NCI-H345 treated with DMSO at 0.1 percent for 48 hours (cell line): ENCODE results near the gene NR6A1.

ENCODE experiments used
- DNase-seq: peaks from one replicate; lab custom pipeline; 2025; ENCODE audit not compliant: unreplicated experiment; lab: John Stamatoyannopoulos, UW

The NR6A1 gene

DNA sequence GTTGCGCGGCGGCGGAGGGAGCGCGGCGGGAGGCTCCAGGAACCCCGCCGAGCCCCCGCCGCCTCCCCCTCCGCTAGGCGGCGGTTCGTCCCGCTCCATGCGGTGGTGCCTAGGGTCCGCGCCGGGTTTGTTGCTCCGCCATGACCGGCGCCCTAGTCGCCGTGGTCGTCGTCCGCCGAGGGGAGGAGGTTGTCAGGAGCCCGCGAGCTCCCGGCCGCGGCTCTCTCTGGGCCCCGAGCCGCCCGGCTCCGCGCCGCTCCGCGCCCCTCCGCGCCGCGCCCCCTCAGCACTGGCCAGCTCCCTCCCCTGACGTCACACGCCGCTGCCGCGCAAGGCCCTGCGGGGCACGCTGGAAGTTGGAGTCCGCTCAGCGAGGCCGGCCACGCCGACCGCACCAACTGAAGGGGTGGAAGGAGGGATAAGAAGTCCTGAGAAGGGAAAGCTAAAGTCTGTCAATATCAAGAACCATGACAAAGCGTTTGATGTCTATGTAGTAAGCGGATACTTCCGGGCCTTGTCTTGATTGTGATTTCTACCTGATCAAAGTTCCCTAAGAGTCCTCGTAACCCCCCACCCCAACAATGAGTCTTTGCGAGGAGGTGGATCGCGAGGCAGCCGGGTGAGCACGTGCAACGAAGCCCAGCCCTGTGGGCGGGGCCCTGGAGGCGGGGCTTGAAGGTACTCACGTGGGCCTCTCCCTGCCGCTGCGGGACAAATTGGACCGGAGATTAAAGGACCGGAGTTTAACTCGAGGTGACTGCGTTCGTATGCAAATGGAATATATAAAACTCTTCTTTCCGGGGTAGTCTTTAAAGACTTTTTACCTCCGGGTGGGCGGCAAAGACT, at the start of gene NR6A1:
NR6A1 (minus strand) TSS at position 291 of the 846 bp plus-strand sequence.
- peak; percentile 98 for DNase-seq

DNA sequence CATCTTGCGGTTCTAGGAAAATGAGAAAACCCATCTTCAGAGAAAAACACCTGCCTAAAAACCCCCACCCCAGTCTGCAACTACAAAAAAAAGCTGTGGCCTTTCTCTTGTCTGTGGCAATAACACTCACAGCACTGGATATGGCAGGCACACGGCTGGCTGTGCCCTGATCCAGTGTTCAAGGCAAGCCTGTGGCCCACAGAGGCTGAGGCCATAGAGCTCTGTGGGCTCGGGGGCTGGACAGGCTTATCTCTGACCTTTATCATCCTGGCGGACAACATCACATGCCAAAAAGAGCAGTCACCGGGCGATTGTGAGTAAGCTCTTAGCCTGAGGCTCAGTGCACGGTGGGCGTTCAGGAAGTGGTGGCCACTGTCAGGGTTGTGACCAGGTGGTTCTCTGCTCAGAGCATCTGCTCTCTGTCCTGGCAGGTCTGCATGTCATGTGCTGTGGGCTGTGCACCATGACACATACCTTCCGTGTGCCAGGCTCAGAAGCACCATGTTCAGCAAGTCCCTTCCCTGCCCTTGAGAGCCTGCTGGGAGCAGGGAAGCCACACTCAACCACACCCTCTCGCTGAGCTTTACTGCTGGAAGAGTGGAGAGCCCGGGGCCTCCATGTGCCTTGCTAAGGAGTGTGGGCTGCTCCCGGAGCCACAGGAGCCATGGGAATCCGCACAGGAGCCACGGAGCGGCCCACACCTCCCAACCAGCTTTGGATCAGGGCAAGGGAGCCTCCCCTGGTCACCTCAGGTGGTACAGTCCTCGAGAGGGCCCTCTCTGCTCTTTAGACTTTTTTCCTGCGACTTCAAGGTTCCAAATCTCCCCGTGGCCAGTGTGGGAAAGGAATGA, 47.5 kb upstream of the NR6A1 start:
- no peak for DNase-seq

DNA sequence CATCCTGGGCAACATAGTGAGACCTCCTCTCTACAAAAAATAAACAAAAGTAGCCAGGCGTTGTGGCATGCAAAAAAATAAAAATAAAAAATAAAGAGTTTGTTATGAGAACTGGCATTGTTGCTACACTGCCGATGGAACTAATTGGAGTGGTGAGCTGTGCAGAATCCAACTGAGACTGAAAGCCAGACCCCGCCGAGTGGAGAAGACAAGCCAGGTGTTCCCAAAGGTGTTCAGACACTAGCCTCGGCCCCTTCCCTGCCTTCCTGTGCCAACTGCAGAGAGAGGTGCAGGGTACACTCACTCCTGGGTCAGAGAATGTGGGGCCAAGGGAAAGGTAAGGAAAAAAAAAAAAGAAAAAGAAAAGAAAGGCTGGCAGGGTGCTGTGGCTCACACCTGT, 44.5 kb upstream of the NR6A1 start:
- no peak for DNase-seq

GRCh38 chr9:124814164-124814535, 43.0 kb upstream of the NR6A1 start:
- DNase-seq = no peak

DNA sequence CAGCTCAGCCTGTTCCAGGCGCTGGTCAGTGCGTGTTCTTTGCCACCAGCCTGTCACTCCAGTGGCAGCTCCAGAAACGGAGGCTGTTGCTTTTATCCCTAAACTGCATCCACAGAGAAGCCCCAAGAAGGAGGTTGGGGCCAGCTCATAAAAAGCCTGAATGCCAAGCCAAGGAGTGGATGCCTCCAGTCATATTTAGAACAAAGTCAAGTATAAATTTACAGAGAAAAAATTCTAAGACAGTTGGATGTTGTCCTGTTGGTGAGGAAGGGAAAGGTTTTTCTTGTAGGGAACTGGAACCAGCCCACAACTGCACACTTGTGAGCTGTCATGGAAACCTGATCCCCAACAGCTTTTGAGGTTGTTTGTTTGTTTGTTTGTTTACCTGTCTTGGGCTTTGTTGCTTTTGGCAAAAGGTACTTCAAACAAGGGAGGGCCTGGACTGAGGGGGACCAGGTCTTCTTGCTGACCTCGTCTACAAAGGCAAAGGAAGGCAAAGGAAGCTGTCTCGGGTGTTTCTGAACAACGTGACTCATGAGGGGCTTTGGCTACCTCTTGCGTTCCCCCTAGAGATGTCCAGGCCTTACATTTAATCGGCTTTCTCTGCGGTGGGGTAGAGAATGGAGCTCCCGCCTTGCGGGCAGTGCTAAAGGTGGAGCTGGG, 42.5 kb upstream of the NR6A1 start:
- no peak for DNase-seq

DNA sequence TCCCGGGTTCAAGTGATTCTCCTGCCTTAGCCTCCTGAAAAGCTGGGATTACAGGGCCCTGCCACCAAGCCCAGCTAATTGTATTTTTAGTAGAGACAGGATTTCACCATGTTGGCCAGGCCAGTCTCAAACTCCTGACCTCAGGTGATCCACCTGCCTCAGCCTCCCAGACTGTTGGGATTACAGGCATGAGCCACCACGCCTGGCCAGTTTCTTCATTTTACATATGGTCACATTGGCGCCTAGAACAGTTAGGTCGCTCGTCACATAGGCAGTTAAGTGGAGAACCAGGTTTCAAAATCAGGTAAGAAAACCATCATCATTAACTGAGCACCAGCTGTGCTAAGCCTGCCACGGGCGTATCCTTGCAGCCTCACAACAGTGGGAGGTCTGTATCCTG, 41.9 kb upstream of the NR6A1 start:
- no peak for DNase-seq

DNA sequence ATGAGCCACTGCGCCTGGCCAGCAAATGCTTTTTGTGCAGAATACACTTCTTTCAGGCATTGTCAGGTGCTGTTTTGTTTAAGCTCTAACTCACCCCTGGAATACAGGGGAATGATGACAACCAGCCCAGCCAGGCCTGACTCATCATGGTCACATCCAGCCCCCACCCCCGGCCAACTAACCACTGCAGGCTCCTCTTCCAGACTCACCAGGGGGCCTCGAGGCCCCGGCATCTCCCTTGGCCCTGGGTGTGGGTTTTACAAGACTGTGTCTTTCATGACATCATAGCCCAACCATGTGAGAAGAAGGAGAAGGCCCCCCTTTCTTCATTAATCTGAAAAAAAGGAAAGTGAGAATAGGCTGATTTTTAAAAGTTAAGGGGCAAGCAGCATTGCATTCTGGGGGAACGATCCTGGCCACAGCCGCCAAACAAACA, 41.3 kb upstream of the NR6A1 start:
- no peak for DNase-seq

DNA sequence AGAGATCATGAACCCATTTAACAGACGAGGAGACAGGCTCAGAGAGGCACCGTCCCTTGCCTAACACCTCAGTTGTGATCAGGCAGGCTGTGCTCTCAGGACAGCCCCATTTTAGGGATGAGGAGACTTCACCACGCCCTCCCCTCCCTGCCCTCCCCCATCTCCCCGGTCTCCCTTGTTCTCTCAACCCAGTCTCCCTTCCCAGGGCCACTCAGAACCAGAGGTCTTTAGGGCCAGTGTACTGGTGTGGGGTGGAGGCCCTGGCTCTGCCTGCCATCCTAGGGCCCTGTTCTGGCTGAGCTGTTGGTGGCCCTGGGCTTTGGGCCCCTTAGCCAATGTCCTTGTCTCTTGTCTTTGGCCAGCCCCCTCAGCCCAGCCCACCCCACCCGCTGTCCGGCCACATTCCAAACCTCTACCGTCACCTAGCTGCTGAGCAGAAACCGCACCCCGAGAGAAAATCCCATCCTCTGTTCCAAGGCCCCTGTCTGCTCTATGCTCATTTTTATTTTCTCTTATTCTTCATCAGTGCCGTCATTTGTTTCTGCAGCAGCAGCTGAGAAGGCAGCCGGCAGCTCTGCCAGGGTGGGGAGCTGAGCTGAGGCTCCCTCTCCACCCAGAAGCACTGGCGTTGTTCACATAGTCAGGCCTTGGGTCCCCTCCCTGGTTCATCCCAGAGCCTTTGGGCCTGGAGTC, 39.7 kb upstream of the NR6A1 start:
- DNase-seq = no peak

DNA sequence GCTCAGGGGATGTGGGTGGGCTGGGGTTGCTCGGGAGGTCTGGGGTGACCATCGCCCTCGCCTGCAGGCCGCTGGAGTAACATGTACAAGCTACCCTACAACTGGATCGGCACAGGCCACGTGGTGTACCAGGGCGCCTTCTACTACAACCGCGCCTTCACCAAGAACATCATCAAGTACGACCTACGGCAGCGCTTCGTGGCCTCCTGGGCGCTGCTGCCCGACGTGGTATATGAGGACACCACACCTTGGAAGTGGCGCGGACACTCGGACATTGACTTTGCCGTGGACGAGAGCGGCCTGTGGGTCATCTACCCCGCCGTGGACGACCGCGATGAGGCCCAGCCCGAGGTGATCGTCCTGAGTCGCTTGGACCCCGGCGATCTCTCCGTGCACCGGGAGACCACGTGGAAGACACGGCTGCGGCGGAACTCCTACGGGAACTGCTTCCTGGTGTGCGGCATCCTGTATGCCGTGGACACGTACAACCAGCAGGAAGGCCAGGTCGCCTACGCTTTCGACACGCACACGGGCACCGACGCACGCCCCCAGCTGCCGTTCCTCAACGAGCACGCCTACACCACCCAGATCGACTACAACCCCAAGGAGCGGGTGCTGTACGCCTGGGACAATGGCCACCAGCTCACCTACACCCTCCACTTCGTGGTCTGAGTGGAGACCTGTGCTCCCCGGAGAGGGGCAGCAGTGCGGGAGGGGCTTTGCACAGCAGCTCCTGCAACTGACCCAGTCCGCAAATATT, 38.8 kb upstream of the NR6A1 start:
- no peak for DNase-seq

DNA sequence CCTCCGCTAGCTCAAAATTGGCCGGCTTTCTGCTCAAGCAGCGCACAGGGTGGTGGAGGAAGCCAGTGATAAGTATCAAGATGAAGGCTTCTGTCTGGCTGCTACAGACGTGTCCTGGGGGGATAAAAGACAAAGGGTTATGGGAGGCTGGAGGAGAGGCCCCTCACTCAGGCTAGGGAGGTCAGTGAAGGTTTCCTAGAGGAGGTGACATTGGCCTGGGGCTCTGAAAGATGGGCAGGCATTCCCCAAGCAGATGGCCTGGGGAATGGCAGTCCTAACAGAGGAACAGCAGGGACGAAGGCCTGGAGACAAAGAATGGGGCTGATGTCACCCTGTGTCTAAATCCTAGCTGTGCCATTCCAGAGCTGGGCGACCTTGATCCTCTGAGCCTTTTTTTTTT, 38.1 kb upstream of the NR6A1 start:
- no peak for DNase-seq

DNA sequence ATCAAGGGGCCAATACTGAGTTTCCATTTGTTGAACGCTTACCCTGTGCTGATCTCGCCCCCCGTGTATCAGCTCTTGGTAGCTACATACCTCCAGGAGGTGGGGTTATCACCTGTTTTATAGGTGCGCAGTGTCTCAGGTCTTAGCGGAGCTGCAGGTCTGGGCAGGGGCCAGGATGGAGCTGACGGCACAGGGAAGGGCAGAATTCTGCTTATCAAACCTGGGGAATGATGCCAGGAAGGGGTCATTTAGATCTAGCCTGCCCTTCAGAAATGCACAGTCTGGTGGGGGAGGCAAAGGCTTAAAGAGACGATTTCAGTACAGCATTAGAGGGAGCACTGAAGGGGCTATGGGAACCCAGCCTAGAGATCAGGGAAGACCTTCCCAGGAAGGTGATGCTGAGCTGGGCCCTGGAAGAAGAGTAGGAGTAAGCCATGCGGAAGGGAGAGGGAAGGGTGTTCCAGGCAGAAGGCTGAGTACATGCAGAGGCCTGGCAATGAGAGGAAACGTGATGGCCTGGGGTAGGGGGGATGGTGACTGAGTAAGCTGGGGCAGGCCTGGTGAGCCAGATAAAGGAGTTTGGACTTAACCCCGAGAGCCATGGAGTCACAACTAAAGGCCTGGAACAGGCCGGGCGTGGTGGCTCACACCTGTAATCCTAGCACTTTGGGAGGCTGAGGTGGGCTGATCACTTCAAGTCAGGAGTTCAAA, 37.3 kb upstream of the NR6A1 start:
- DNase-seq = no peak

- DNase-seq = no peak
Measured at GRCh38 chr9:124805186-124805585, 34.1 kb upstream of the NR6A1 start.

DNA sequence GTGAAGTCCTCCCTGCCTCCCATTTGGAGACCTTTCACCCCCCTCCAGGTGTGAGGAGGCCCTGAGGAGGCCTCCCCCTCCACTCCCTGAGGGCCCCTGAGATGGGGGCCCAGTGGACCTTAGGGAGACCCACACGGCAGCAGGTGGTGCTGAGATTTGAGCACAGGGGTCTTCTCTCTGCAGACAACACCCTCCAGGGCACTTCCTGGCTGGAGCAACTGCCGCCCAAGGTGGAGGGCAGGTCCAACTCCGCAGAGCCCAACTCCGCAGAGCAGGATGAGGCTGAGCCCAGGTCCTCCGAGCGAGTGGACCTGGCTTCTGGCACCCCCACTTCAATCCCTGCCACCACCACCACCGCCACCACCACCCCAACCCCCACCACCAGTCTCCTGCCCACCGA, 32.8 kb upstream of the NR6A1 start:
- DNase-seq = no peak

- DNase-seq = no peak
Measured at GRCh38 chr9:124802426-124802825, 31.3 kb upstream of the NR6A1 start.

GRCh38 chr9:124801356-124801755, 30.2 kb upstream of the NR6A1 start:
- DNase-seq = no peak

DNA sequence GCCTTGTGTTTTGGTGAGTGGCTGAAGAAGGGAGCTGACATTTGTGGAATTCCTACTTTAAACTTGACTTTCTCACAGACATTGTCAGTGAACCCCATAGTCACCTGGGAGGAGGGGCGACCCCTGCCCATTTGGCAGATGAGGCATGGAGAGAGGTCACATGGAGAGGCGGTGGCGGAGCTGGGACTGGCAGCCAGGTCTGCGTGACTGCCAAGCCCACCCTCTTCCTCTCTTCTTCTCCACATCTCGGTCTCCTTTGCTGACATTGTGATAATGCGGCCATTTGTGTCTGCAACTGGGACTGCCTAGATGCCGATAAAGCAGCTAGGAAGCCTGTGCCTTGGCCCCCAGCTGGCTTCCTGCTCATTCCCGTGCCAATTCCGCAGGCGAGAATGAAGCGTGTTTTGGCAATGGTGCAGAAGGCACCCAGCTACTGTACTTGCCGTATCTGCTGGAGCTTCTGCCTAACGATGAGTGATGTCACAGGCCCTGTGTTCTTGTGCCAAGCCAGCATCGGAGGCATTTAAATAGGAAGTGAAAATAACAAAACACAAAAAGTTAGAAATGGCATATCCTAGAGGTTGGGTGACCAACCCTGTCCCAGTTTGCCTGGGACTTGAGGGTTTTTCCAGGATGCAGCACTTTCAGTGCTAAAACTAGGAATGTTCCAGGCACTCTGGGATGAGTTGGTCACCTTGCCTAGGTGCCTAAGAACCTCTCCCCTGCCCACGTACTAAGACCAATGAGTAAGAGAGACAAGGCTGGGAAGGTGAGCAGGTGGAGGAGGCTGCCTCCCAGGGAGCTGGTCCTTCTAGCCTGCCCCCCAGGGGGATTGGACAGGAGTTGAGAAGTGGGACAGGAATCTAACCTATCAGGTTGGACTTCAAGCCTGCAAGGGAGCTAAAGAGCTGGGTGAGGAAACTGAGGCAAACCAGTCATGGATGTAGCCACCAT, 29.5 kb upstream of the NR6A1 start:
- no peak for DNase-seq

- peak; percentile 51 for DNase-seq
Measured at GRCh38 chr9:124799274-124800006, 28.3 kb upstream of the NR6A1 start.
